Fibroblast of skin of right quadriceps (primary cell): ENCODE results near the gene SLC1A3.
"Not testable (repeated sequence)": the region's sequence is repeated elsewhere in the genome, so short reads cannot be mapped to it uniquely, and the experiment has no call there.

ENCODE experiments used
- DNase-seq: peaks from one replicate; pipeline ENCODE4 v3.0.0-alpha.2; 2013

The SLC1A3 gene

DNA sequence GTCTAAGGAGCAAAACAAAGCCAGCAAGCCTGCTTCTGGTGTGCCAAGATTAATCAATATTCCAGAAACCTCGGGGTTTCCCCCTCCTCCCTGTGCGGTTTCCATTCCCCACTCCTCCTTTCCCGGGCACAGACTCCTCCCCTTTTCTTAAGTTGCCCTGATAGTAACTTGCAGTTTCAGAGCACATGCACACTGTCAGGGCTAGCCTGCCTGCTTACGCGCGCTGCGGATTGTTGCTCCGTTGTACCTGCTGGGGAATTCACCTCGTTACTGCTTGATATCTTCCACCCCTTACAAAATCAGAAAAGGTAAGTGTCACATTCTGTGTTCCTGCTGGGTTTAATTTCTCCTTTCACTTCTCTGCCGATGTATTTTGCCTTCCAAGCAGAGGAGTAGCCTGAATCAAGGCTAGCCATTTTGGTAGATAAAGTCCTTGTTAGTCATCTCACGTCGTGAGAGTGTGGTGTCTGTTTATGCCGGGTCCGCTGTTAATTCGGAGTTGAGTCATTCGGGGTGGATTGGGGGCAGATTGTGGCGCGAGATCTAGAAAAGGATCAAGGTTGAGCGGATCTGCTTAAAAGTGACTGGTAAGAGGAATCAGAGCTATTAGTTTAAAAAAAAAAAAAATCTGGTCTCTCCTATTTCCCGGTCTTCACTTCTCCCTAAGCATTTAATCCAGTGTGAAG is at the start of gene SLC1A3:
Gene SLC1A3, plus strand, starts transcription at position 179 of the 686 bp plus-strand sequence. CDS start 1,818 bp downstream, outside the sequence.
- DNase-seq, result peak; percentile 82

DNA sequence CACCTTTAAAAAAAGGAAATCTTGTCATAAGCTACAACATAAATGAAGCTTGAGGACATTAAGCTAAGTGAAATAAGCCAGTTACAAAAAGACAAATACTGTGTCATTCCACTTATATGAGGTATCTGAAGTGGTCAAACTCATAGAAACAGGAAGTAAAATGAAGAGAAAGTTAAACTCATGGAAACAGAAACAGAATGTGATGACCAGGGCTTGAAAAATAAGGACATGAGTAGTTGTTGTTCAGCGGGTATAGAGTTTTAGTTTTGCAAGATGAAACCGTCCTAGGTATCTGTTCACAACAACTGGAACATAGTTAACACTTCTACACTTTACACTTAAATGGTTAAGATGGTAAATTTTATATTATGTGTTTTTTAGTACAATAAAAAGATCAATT is 47.8 kb upstream of the SLC1A3 start:
- DNase-seq, result no peak

- no peak for DNase-seq
These were observed 44.8 kb upstream of the SLC1A3 start for GRCh38 chr5:36561601-36562000.

DNA sequence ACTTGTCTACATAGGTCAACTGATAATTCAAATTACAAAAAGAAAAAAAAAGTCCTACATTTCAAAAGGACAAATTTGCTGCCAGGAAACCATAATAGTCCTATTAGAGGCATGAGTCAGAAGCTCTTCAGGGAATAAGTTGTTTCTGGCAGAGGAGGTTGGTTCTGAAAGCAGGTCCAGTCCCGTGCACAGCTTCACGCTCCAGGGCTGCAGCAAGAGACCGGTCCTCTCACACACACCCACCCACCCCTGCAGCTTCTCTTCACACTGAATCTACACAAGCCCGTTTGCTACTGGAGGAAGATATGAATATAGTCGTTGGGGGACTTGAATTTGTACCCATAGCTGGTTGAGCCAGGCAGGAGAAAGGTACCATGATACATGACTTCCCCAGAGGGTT is 36.9 kb upstream of the SLC1A3 start:
- DNase-seq, result peak; percentile 62

- peak; percentile 58 for DNase-seq
These were observed 35.9 kb upstream of the SLC1A3 start for GRCh38 chr5:36570301-36571095.

GRCh38 chr5:36571401-36572042 is 34.9 kb upstream of the SLC1A3 start:
- no peak for DNase-seq

DNA sequence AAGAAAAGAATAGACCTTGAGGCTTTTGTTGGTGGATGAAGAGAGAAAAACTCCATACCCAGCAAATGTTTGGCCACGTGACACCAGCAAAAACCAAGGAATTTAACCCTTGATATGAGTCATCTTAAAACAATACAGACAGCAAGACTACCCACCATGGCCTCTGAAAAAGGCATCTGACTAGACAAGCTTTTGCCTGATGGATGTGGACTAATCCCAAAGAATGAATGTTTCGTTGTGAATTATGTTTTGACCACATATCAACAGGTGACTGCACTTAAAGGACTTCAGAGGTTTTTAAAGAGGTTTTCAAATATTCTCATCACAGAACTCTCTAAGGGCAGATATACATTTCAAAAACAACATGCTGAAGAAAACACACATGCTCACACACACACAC is 33.0 kb upstream of the SLC1A3 start:
- DNase-seq, result peak; percentile 90

DNA sequence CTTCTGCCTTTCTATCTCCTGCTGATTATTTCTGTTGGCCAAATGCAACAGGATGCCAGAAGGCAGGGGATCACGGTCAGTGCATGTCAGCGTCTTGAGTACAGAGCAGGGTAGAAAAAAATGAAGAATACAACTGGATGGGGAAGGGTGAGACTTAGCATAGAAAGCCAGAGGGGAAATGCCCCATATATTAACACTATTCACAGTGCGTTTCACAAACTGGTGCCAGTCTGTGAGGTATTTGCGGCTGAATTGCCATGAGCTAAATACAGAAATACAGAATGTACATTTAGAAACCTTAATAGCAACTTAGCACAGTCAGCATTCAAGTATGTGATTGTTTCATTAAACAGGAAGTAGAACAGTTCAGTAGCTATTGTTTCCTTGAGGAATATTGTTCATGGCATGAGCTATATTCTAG is 31.0 kb upstream of the SLC1A3 start:
- peak; percentile 54 for DNase-seq

DNA sequence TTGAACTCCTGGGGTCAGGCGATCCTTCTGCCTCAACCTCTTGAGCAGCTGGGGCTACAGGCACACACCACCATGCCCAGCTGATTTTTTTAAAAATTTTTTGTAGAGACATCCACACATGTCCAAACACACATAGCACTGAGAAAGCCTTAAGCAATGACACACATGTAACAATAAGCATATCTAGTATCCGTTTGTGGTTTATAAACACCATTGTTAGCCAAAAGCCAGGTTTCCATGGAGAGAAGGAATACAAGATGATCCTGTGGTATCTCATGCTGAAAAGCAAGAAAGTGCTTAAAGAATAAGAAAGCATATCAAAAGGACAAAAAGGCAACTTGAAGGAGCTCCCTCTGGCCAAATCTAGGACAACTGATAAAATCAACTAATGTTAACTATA is 29.7 kb upstream of the SLC1A3 start:
- no peak for DNase-seq

DNA sequence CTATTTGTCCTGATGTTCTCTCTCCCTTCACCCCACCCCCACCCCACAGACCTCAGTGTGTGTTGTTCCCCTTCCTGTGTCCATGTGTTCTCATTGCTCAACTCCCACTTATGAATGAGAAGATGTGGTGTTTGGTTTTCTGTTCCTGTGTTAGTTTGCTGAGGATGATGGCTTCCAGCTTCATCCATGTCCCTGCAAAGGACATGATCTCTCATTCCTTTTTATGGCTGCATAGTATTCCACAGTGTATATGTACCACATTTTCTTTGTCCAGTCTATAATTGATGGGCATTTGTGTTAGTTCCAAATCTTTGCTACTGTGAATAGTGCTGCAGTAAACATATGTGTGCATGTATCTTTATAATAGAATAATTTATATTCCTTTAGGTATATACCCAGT is 26.5 kb upstream of the SLC1A3 start:
- DNase-seq, result not testable (repeated sequence)

DNA sequence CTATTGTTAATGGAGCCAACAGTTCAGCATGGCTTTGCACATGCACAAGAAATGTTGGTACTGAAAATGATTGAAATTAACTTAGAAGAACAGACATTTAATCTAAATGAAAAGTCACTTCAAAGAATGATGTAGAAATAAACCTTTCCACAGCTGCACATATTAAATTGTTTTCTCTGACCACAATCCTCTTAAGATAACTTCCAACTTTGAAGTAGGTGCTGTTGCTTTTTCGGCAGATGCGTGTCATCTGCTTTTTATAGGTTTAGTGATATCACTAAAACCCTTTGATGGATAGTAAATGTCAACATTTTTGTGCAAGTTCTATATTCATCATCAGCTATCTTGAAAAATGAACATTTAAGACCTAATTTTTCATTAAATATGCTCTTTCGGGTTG is 25.3 kb upstream of the SLC1A3 start:
- DNase-seq, result no peak

GRCh38 chr5:36584009-36584875 is 22.2 kb upstream of the SLC1A3 start:
- DNase-seq, result no peak

GRCh38 chr5:36585701-36586100 is 20.7 kb upstream of the SLC1A3 start:
- DNase-seq, result no peak

- DNase-seq, result no peak
These were observed 19.1 kb upstream of the SLC1A3 start for GRCh38 chr5:36587354-36587753.

DNA sequence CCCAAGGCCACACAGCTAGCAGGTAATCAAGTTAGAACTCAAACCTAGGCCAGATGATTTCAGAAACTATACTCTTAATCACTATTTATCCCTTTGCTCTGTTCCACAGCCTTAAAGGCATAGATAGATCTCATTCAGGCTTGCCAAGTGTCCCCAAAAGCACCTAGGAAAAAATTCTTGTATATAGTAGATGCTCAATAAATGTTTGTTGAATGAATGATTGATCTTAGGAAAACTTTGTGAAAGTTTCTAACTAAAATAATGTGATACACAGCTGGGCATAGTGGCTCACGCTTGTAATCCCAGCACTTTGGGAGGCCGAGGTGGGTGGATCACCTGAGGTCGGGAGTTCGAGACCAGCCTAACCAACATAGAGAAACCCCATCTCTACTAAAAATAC is 16.7 kb upstream of the SLC1A3 start:
- not testable (repeated sequence) for DNase-seq

DNA sequence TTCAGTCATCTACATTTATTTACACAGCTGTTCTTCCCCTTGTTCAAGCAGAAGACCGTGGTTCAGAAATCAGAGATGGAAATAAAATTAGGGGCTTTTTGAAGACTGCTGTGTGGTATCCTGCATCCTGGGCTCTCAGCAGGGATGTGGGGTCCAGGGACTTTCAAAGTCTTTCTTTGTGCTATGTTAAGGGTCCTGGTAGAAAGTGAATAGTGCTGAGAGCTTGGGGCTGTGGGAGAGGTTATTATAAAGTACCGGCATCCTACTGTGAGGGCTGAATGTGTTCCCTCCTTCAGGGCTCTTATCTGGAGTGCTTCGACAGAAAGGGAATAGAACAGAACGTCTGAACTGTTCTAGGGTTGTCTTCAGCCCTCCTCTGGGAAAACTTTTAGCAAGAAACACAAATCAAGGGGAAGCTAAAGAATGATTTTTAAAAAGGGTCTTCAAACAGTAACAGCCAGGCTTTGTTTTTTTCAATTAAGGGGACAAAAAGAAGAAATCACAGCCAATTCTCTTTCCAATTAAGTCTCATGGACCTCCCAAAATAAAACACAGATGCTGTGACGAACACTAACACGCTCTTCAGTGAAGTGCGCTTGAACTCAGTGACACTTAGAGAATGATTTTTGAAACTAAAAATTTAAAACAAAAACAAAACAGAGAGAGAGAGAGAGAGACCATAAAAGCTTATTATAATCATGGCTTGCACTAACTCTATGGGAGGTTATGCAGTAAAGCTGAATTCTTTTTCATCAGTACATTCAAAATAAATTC is 15.7 kb upstream of the SLC1A3 start:
- no peak for DNase-seq

GRCh38 chr5:36593867-36594266 is 12.5 kb upstream of the SLC1A3 start:
- no peak for DNase-seq

DNA sequence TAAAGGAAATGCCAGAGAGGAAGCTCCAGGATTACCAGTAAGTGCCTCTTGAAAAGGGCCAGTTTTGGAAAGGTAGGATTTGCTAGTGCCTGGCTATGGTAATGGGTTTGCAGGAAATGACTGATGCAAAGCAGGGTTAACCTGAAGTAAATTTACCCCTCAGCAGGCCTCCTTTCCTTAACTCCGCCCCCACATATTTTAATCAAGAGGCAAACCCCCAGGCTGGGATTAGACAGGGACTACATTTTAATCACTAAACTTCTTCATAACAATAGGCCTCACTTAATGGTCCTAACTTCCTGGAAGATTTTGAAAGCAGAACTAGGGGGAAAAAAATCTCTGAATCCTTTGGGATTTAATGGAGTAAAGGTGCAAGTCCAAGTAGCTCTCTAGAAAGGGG is 10.2 kb upstream of the SLC1A3 start:
- no peak for DNase-seq

DNA sequence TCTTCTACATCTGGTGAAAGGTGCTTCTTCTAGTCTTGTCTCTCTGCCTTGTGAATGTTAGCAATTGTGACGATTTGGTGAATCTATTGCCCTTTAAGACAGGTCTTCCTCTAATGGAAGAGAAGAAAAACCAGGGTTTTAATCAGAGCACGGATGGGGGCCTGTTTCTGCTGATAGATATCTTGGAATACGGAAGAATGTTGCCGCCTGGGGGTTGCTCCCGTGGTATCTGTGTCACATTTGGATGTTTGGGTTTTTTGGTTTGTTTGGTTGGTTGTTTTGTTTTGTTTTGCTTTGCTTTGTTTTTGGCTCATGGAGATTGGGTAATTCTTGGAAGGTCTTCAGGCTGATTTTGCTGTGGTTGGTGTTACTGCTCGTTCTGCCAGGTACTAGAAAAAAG is 9.7 kb upstream of the SLC1A3 start:
- DNase-seq, result no peak

GRCh38 chr5:36598045-36598444 is 8.4 kb upstream of the SLC1A3 start:
- DNase-seq, result no peak

GRCh38 chr5:36599986-36600779 is 6.2 kb upstream of the SLC1A3 start:
- DNase-seq, result peak; percentile 94
